ENCODE measurements around the gene SPECC1L. TPM values are rescaled to one million over a fixed set of nuclear protein-coding genes. Genes with fewer than 3 reads are reported as not detected.

The SPECC1L gene
- total RNA-seq, 1 donor from 2014 or later, result 56.3 TPM

- DNase-seq, result no peak
These were observed 175.6 kb downstream of the SPECC1L start for GRCh38 chr22:24446260-24446611.

- DNase-seq, result peak; percentile 61
These were observed 180.0 kb downstream of the SPECC1L start for GRCh38 chr22:24450610-24451009.

GRCh38 chr22:24451162-24451561, 180.5 kb downstream of the SPECC1L start:
- DNase-seq, result no peak

GRCh38 chr22:24453853-24454252, 183.2 kb downstream of the SPECC1L start:
- no peak for DNase-seq

- DNase-seq, result no peak
These were observed 184.4 kb downstream of the SPECC1L start for GRCh38 chr22:24455039-24455438.

- DNase-seq, result peak; percentile 54
These were observed 185.3 kb downstream of the SPECC1L start for GRCh38 chr22:24455751-24456426.

- DNase-seq, result no peak
These were observed 187.3 kb downstream of the SPECC1L start for GRCh38 chr22:24457894-24458420.

GRCh38 chr22:24459911-24460310, 189.3 kb downstream of the SPECC1L start:
- DNase-seq, result peak; percentile 31

GRCh38 chr22:24460418-24461089, 189.9 kb downstream of the SPECC1L start:
- DNase-seq, result no peak

- DNase-seq, result no peak
These were observed 192.6 kb downstream of the SPECC1L start for GRCh38 chr22:24463071-24463760.

- peak; percentile 74 for DNase-seq
These were observed 194.9 kb downstream of the SPECC1L start for GRCh38 chr22:24465566-24465965.

GRCh38 chr22:24465975-24466374, 195.3 kb downstream of the SPECC1L start:
- DNase-seq, result no peak

GRCh38 chr22:24466716-24467328, 196.2 kb downstream of the SPECC1L start:
- peak; percentile 88 for DNase-seq

- DNase-seq, result no peak
These were observed 196.7 kb downstream of the SPECC1L start for GRCh38 chr22:24467340-24467739.

Other genes with a start within 250 kb of the SPECC1L start
- 0.34 and 0.60 TPM in 2 replicates for gene SUSD2, start 89.3 kb upstream of the SPECC1L start, total RNA-seq
- 4.9 and 27.8 TPM in 2 replicates for gene GGT5, start 25.7 kb upstream of the SPECC1L start, total RNA-seq
- 11.4 and 16.2 TPM in 2 replicates for gene ADORA2A, start 156.8 kb downstream of the SPECC1L start, total RNA-seq
- 0.17 TPM in 1 of 2 replicates, not detected in the other for gene UPB1, start 224.5 kb downstream of the SPECC1L start, total RNA-seq